HG03575 (cell line): ENCODE measurements around the gene GPN1.
A peak's percentile ranks its signal among the peaks of the same experiment; 100 is the strongest.
"Not testable (repeated sequence)": the region's sequence is repeated elsewhere in the genome, so short reads cannot be mapped to it uniquely, and the experiment has no call there.

Source experiments
- ATAC-seq: cut with Tn5 transposase; IDR thresholded peaks from one replicate; pipeline ENCODE4 v1.9.1; 2021; ENCODE audit not compliant: unreplicated experiment, insufficient number of reproducible peaks, low FRiP score; ENCODE audit errors: extremely low read depth

Gene GPN1

GRCh38 chr2:27628767-27629709, at the start of gene GPN1, which contains the start of gene CCDC121:
GPN1 (plus strand) TSS chr2:27629050; CDS start chr2:27629059, 9 bp downstream.
CCDC121 (minus strand) TSS chr2:27629012; CDS start chr2:27627799, 1,213 bp downstream.
- ATAC-seq, result peak; percentile 74

DNA sequence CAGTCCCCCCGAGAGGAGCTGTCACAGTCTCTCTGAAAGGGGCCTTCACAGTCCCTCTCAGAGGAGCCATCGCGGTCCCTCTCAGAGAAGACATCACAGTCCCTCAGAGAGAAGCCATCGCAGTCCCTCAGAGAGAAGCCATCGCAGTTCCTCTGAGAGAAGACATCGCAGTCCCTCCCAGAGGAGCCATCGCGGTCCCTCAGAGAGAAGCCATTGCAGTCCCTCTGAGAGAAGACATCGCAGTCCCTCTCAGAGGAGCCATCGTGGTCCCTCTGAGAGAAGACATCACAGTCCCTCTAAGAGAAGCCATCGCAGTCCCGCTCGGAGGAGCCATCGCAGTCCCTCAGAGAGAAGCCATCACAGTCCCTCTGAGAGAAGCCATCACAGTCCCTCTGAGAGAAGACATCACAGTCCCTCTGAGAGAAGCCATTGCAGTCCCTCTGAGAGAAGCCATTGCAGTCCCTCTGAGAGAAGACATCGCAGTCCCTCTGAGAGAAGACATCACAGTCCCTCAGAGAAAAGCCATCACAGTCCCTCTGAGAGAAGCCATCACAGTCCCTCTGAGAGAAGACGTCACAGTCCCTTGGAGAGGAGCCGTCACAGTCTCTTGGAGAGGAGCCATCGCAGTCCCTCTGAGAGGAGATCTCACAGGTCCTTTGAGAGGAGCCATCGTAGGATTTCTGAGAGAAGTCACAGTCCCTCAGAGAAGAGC, 47.3 kb upstream of the GPN1 start:
- no peak for ATAC-seq

- no peak for ATAC-seq
Measured at GRCh38 chr2:27582129-27582694, 46.6 kb upstream of the GPN1 start.

DNA sequence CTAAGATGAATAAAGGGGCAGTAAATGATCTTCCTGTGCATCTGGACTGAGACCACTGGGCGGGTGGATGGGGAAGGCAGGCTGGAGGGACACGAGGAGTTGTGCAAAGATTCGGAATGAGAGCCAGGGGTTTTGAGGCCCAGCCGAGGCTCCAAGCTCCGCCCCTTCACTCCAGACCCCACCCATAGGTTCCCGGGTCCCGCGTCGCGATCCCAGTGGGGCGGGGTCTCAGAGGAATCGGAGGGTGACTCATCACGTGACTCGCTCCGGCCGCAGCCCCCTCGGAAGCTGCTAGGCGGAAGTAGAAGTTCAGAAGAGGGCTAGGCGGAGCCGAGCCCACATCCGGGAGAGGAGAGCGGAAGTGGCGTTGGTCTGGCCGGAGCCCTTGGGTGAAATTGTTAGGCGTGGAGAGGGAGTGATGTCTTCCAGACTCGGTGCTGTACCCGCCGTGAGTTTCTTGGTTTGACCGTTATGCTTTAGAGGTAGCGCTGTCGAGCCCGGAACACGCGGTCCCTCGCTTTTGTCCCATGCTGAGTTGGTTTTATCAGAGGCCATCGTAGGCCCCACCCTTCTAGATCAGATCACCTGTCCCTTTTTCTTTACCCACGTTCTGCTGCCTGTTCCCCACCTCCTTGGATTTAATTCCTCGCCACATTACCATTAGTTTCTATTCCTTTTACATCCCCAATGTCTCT, 46.0 kb upstream of the GPN1 start, which contains the start of gene ZNF512:
TSS of gene ZNF512 (plus strand) at position 348 of the 695 bp plus-strand sequence. CDS start at position 419, 71 bp downstream.
- no peak for ATAC-seq

GRCh38 chr2:27583390-27583915, 45.4 kb upstream of the GPN1 start:
- no peak for ATAC-seq

- no peak for ATAC-seq
Measured at GRCh38 chr2:27584597-27584996, 44.3 kb upstream of the GPN1 start.

DNA sequence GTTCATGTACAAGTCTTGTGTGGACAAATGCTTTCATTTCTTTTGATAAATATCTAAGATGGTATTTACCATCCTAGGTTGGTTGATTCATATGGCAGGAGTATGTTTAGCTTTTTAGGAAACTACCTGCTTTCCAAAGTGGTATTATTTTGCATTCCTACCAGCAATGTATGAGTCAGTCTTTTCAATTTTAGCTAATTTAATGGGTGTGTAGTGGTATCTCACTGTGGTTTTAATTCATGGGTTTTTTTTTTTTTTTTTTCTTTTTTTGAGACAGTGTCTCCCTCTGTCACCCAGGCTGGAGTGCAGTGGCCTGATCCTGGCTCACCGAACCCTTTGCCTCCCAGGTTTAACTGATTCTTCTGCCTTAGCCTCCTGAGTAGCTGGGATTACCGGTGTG, 41.8 kb upstream of the GPN1 start:
- no peak for ATAC-seq

DNA sequence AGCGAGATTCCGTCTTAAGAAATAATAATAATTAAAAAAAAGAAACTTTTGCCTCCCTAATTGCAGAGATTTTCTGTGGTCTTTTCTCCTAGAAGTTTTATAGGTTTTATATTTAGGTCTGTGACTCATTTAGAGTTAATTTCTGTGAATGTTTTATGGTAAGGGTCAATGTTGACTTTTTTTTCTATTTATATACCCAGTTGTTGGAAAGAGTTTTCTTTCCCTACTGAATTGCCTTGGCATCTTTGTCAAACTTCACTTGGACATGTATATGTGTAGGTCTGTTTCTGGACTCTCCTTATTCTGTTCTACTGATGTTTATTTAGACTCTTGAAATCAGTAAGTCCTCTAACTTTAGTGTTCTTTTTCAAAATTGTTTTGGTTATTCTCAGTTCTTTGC, 40.5 kb upstream of the GPN1 start:
- ATAC-seq, result no peak

DNA sequence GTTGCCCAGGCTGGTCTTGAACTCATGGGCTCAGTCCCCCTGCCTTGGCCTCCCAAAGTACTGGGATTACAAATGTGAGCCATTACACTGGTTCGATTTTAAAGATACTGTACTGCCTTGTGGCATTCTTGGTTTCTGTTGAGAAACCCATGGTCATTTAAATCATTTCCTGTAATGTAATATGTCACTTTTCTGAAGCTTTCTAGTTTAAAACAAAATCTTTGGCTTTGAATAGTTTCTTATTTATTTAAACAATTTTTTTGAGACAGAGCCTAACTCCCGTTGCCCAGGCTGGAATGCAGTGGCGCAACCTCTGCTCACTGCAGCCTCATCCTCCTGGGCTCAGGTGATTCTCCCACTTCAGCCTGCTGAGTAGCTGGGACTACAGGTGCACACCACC, 37.1 kb upstream of the GPN1 start:
- no peak for ATAC-seq

DNA sequence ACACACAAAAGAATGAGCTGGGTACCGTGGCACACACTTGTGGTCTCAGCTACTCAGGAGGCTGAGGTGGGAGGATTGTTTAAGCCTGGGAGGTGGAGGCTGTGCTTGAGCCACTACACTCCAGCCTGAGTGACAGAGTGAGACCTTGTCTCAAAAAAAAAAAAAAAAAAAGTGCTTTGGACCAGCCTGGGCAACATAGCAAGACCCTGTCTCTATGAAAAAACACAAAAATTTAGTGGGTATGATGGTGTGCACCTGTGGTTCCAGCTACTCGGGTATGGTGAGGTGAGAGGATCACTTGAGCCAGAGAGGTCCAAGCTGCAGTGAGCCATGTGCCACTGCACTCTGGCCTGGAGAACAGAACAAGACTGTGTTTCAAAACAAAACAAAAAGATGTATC, 35.6 kb upstream of the GPN1 start:
- ATAC-seq, result no peak

- not testable (repeated sequence) for ATAC-seq
Measured at GRCh38 chr2:27594020-27594703, 34.7 kb upstream of the GPN1 start.

DNA sequence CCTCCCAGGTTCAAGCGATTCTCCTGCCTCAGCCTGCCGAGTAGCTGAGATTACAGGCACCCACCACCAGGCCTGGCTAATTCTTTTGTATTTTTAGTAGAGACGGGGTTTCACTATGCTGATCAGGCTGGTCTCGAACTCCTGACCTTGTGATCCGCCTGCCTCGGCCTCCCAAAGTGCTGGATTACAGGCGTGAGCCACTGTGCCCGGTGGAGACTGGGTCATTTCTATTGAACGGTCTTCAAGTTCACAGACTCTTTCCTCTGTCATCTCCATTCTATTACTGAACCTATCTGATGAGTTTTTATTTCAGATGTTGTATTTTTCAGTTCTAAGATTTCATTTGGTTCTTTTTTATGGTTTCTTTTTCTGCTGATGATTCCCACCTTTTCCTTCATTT, 33.4 kb upstream of the GPN1 start:
- ATAC-seq, result not testable (repeated sequence)

- ATAC-seq, result no peak
Measured at GRCh38 chr2:27596627-27597026, 32.2 kb upstream of the GPN1 start.

- no peak for ATAC-seq
Measured at GRCh38 chr2:27606611-27607010, 22.2 kb upstream of the GPN1 start.

DNA sequence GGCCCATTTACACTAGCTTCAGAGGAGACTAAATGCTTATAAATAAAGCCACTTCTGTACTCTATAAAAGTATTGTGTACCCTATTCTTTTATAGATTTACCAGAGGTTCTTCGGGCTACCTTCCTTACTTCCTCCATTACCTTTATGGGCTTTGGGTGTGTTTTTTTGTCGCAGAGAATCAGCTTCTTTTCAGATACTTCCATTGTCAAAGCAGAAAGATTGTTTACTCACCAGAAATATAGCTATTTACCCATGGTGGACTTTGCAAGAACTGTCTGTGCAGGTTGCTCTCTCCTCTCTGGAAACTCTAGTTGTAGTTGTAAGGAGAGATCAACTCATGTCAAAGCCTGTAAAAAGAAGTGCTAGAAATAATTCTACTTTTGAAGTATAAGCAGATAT, 14.9 kb upstream of the GPN1 start:
- ATAC-seq, result no peak

DNA sequence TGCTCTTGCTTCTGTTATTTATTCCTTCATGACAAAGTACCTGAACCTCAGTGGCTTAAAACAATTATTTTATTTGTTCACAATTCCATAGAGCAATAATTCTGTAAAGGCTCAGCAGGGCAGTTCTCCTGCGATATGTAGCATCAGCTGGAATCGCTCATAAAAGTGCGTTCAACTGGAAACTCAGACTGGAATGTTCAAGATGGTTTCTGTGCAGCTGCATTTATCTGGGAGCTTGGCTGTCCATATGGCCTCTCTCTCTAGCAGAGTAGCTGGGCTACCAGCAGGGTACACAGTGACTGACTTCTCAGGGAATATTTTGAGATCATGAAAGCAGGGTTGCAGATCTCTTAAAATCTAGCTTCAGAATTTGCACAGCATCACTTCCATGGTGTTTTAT, 13.5 kb upstream of the GPN1 start:
- ATAC-seq, result no peak

DNA sequence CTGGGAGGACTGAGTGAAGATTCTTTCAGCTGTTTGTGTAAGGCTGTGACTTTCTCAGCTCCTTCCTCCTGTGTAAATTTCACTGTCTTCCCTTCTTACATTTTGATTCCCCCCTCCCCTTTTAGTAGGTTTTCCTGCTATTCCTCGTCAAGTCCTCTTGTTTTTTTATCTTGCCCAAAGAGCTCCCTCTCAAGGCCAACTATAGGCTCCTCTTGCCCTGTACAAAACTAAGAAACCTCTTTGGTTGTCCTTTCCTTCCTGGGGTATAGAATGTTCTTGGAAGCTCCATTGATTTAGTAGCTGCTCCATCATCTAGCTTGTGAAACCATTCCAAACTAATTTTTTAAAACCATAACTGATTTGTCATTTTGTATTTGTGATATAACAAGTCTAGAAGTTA, 7.3 kb upstream of the GPN1 start:
- no peak for ATAC-seq

GRCh38 chr2:27622921-27623384, 5.9 kb upstream of the GPN1 start:
- ATAC-seq, result no peak
